GM21360 (cell line): Measurements from ENCODE around the gene ZNF410.
"Not testable (repeated sequence)": the region's sequence is repeated elsewhere in the genome, so short reads cannot be mapped to it uniquely, and the experiment has no call there.

ENCODE experiments used
- ATAC-seq: cut with Tn5 transposase; IDR thresholded peaks from one replicate; pipeline ENCODE4 v1.9.1; 2021; ENCODE audit warnings: mild to moderate bottlenecking, moderate library complexity; ENCODE audit not compliant: unreplicated experiment

The ZNF410 gene

GRCh38 chr14:73886449-73887317 is at the start of gene ZNF410:
Gene ZNF410, plus strand, starts transcription at chr14:73886859. Its CDS starts 5,317 bp downstream, at chr14:73892176.
- peak; percentile 95 for ATAC-seq

GRCh38 chr14:73838293-73839034 is 48.2 kb upstream of the ZNF410 start:
- ATAC-seq = not testable (repeated sequence)

GRCh38 chr14:73842201-73842600 is 44.5 kb upstream of the ZNF410 start:
- ATAC-seq = no peak

- ATAC-seq = no peak
Measured at GRCh38 chr14:73842851-73843250, 43.8 kb upstream of the ZNF410 start.

- no peak for ATAC-seq
Measured at GRCh38 chr14:73843296-73843695, 43.4 kb upstream of the ZNF410 start.

- no peak for ATAC-seq
Measured at GRCh38 chr14:73846947-73847346, 39.7 kb upstream of the ZNF410 start.

- no peak for ATAC-seq
Measured at GRCh38 chr14:73851000-73851399, 35.7 kb upstream of the ZNF410 start.

- peak; percentile 89 for ATAC-seq
Measured at GRCh38 chr14:73851567-73852382, 34.9 kb upstream of the ZNF410 start, which contains the start of gene PTGR2. Gene PTGR2, plus strand, starts transcription at chr14:73851831. Its CDS starts 7,032 bp downstream, at chr14:73858863.

GRCh38 chr14:73859145-73859544 is 27.5 kb upstream of the ZNF410 start:
- no peak for ATAC-seq

GRCh38 chr14:73861073-73861472 is 25.6 kb upstream of the ZNF410 start:
- no peak for ATAC-seq

- no peak for ATAC-seq
Measured at GRCh38 chr14:73862480-73862879, 24.2 kb upstream of the ZNF410 start.

GRCh38 chr14:73863209-73863608 is 23.4 kb upstream of the ZNF410 start:
- no peak for ATAC-seq

GRCh38 chr14:73865534-73866113 is 21.0 kb upstream of the ZNF410 start:
- no peak for ATAC-seq

GRCh38 chr14:73869754-73870153 is 16.9 kb upstream of the ZNF410 start:
- ATAC-seq = not testable (repeated sequence)

- no peak for ATAC-seq
Measured at GRCh38 chr14:73870525-73871235, 16.0 kb upstream of the ZNF410 start.

GRCh38 chr14:73873660-73874059 is 13.0 kb upstream of the ZNF410 start:
- no peak for ATAC-seq

GRCh38 chr14:73877790-73878189 is 8.9 kb upstream of the ZNF410 start:
- no peak for ATAC-seq

- ATAC-seq = no peak
Measured at GRCh38 chr14:73878436-73878835, 8.2 kb upstream of the ZNF410 start.

- ATAC-seq = no peak
Measured at GRCh38 chr14:73879027-73879426, 7.6 kb upstream of the ZNF410 start.
